GM18858 (cell line): ENCODE results near the gene LYST.
"Not testable (repeated sequence)": the region's sequence is repeated elsewhere in the genome, so short reads cannot be mapped to it uniquely, and the experiment has no call there.

Experiments
- ATAC-seq: cut with Tn5 transposase; IDR thresholded peaks from one replicate; pipeline ENCODE4 v1.9.1; 2021; ENCODE audit not compliant: unreplicated experiment

Gene LYST

GRCh38 chr1:235766794-235767285 is 99.9 kb downstream of the LYST start:
- no peak for ATAC-seq

GRCh38 chr1:235763962-235764361 is 102.7 kb downstream of the LYST start:
- ATAC-seq, result no peak

GRCh38 chr1:235759336-235759735 is 107.4 kb downstream of the LYST start:
- ATAC-seq, result no peak

- ATAC-seq, result no peak
Observed at GRCh38 chr1:235758931-235759330, 107.8 kb downstream of the LYST start.

- ATAC-seq, result no peak
Observed at GRCh38 chr1:235757587-235758096, 109.1 kb downstream of the LYST start.

- not testable (repeated sequence) for ATAC-seq
Observed at GRCh38 chr1:235754186-235754585, 112.5 kb downstream of the LYST start.

- no peak for ATAC-seq
Observed at GRCh38 chr1:235749755-235750300, 116.9 kb downstream of the LYST start.

- ATAC-seq, result no peak
Observed at GRCh38 chr1:235748747-235749146, 118.0 kb downstream of the LYST start.

- ATAC-seq, result no peak
Observed at GRCh38 chr1:235746245-235746644, 120.5 kb downstream of the LYST start.

- no peak for ATAC-seq
Observed at GRCh38 chr1:235745503-235746136, 121.1 kb downstream of the LYST start.

- no peak for ATAC-seq
Observed at GRCh38 chr1:235742914-235743599, 123.6 kb downstream of the LYST start.

- ATAC-seq, result no peak
Observed at GRCh38 chr1:235741294-235741693, 125.4 kb downstream of the LYST start.

GRCh38 chr1:235739631-235740030 is 127.1 kb downstream of the LYST start:
- ATAC-seq, result no peak

- no peak for ATAC-seq
Observed at GRCh38 chr1:235739124-235739523, 127.6 kb downstream of the LYST start.

- ATAC-seq, result no peak
Observed at GRCh38 chr1:235737751-235738150, 129.0 kb downstream of the LYST start.

- no peak for ATAC-seq
Observed at GRCh38 chr1:235736263-235736662, 130.4 kb downstream of the LYST start.

GRCh38 chr1:235735621-235736020 is 131.1 kb downstream of the LYST start:
- ATAC-seq, result no peak

GRCh38 chr1:235734335-235734734 is 132.4 kb downstream of the LYST start:
- ATAC-seq, result no peak

- no peak for ATAC-seq
Observed at GRCh38 chr1:235730007-235730406, 136.7 kb downstream of the LYST start.

GRCh38 chr1:235726557-235726956 is 140.1 kb downstream of the LYST start:
- no peak for ATAC-seq

GRCh38 chr1:235725434-235725833 is 141.3 kb downstream of the LYST start:
- no peak for ATAC-seq

GRCh38 chr1:235724730-235725129 is 142.0 kb downstream of the LYST start:
- ATAC-seq, result no peak
